GM19193 (cell line): ENCODE results near the gene OR6C2.

Source experiments
- POLR2A ChIP-seq: IDR thresholded peaks from 4 replicates; pipeline ENCODE4 v1.6.1; 2011; ENCODE audit not compliant: insufficient read depth, insufficient read length; ENCODE audit errors: extremely low read depth

The OR6C2 gene

GRCh38 chr12:55443776-55444175, at the start of gene OR6C2:
TSS of gene OR6C2 (plus strand) at chr12:55444076. CDS start at chr12:55452214, 8,138 bp downstream.
- TF ChIP-seq POLR2A, result no peak

GRCh38 chr12:55396326-55396725, 47.5 kb upstream of the OR6C2 start:
- no peak for TF ChIP-seq POLR2A

- no peak for TF ChIP-seq POLR2A
Observed at GRCh38 chr12:55400229-55400628, 43.6 kb upstream of the OR6C2 start, which contains the start of gene OR6C65. TSS of gene OR6C65 (plus strand) at chr12:55400529. CDS start at chr12:55400529, 0 bp downstream.

GRCh38 chr12:55407866-55408265, 36.0 kb upstream of the OR6C2 start:
- no peak for TF ChIP-seq POLR2A

- TF ChIP-seq POLR2A, result no peak
Observed at GRCh38 chr12:55416961-55417360, 26.9 kb upstream of the OR6C2 start.

- TF ChIP-seq POLR2A, result no peak
Observed at GRCh38 chr12:55420307-55420962, 23.4 kb upstream of the OR6C2 start.

GRCh38 chr12:55425954-55426353, 17.9 kb upstream of the OR6C2 start, which contains the start of gene OR6C76:
TSS of gene OR6C76 (plus strand) at chr12:55426254. CDS start at chr12:55426254, 0 bp downstream.
- TF ChIP-seq POLR2A, result no peak

- TF ChIP-seq POLR2A, result no peak
Observed at GRCh38 chr12:55428331-55429243, 15.3 kb upstream of the OR6C2 start.

GRCh38 chr12:55445357-55445756, 1.5 kb downstream of the OR6C2 start:
- TF ChIP-seq POLR2A, result no peak

GRCh38 chr12:55446326-55446725, 2.5 kb downstream of the OR6C2 start:
- no peak for TF ChIP-seq POLR2A

GRCh38 chr12:55448825-55449224, 4.9 kb downstream of the OR6C2 start:
- no peak for TF ChIP-seq POLR2A

- no peak for TF ChIP-seq POLR2A
Observed at GRCh38 chr12:55467836-55468235, 24.0 kb downstream of the OR6C2 start.

GRCh38 chr12:55469291-55469690, 25.4 kb downstream of the OR6C2 start:
- TF ChIP-seq POLR2A, result no peak

GRCh38 chr12:55470088-55470829, 26.4 kb downstream of the OR6C2 start, which contains the start of gene OR6C70:
TSS of gene OR6C70 (minus strand) at chr12:55470138. CDS start at chr12:55470138, 0 bp downstream.
- TF ChIP-seq POLR2A, result no peak

GRCh38 chr12:55472264-55472663, 28.4 kb downstream of the OR6C2 start:
- TF ChIP-seq POLR2A, result no peak
